ENCODE measurements around the gene NOP9.

DNA sequence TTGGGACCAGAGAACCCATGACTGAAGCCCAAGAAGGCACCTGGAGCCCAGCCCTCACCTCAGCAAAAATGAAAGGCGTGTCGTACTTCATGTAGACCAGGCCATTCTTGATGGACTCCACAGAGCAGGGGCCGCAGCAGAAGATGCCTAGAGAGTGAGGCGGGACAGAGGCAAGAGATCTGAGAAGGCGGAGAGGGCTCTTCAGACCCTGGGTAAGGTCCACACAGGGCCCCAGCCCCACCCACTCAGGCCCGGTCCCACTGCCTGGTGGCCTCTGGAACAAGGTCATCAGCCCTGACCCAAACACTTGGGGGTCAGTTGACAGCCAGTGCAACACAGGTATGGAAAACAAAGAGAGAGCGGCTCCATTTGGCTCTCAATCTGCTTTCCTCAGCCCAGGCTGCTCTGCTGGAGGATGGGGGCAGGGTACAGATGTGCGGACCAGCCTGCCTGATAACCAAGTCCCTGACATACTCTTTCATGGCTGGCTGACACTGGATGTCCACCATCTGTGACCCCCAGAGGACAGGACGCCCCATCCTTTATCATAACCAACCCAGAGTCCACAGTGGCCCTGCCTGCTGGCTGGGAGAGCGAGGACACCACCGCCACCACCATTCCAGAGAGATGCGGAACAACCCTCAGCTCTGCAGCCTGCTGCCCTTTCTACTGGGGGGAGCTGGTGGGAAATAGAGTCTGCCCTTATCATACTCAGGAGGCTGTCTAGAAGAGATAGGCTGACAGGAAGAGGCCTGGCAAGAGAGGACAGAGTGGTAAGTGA, 43.5 kb upstream of the NOP9 start:
- TF ChIP-seq GATA2 (IDR thresholded peaks at IDR 0.05; ENCODE audit: low read depth, low read length) (no peak), GATA3 (IDR thresholded peaks at IDR 0.05; ENCODE audit: low read depth, low read length) (no peak)
